Heart left ventricle (tissue), 13 donors: ENCODE results near the gene ERC1.

ENCODE experiments used
- POLR2A ChIP-seq, 2 donors: fragments of 450-650 bp; IDR thresholded peaks; one replicate each; pipeline ENCODE4 v1.6.1; 2017; ENCODE audit warnings: antibody characterized with exemption in 2 of 2, mild to moderate bottlenecking in 2 of 2, moderate library complexity in 2 of 2
- TF ChIP-seq, protein P1 (sequence below), 12 donors: fragments of 200-600 bp; sonication (generic) in 4 of 12; IDR thresholded peaks; one replicate each; pipeline versions ENCODE4 v1.5.0 to v1.8.0; 2018 to 2022; ENCODE audit warnings: antibody characterized with exemption in 12 of 12, mild to moderate bottlenecking in 5 of 12
- donor health status: ischemic (EF 13 %, LVEDD 7.1; RV severe dilation, severe dysfunction).
- donor health status: DM: no; HTN: yes; CAD: no.
- donor health status: DM: no; HTN: no; CAD: no.
- donor health status: ischemic (EF 25% LVEDD 6.9; RV normal size, moderate dysfunction).
- donor health status: ischemic (EF 25% LVEDD 5.7; RV mildly dilated, moderate dysfunction).
- donor health status: ischemic (EF 35%, LVEDD 5.7; RV mildly dilated, moderate dysfunction).
- donor health status: nonischemic (EF 11% LVEDD 7.7; RV severe dilation, severe dysfunction).
- donor health status: DM: yes; HTN: yes; CAD: no.
- donor health status: PGD.
- donor health status: ischemic (EF 29% LVEDD 5.4; RV normal size, mild dysfunction).
- donor health status: nonischemic (EF 23%, LVEDD 6.1; RV moderate dilation, normal function).

DNA sequence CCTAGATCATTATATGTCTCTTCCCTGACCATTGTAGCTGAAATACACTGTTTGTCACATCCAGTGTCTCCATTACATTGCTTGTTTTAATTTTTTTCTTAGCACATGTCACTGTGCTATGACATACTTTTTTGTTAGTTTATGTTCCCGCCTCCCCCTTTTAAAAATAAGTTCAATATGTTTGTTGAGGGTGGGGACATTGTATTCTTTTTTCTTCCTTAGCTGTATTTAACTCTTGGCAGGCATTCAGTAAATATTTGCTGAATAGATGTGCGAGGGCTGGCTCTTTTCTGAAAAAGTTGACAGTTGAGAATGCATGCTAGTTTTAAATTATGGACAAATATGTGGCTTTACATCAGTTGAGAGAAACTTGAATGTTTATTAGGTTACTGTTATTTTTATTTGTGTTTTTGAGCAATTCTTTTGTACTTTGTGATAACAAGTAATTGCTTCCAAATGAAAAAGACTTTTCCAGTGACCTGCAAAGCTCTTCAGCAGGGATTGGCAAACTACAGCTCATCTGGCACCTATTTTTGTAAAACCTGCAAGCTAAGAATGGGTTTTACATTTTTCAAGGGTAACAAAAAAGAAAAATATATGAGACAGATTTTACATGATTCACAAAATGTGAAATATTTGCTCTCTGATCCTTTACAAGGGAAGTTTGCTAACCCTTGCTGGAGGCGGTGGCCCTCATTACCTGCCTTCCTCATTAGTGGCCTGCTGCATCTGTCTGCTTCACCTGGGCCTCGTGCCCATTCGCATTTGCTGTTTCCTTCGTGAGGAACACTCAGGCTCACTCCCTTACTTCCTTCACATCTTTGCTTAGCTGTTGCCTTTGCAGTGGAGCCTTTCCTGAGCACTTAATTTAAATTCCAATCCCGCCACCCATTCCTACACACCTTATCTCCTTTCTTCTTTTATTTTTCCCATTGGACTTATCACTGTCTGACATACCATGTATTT is 229.4 kb downstream of the ERC1 start:
- TF ChIP-seq, protein P1, sequence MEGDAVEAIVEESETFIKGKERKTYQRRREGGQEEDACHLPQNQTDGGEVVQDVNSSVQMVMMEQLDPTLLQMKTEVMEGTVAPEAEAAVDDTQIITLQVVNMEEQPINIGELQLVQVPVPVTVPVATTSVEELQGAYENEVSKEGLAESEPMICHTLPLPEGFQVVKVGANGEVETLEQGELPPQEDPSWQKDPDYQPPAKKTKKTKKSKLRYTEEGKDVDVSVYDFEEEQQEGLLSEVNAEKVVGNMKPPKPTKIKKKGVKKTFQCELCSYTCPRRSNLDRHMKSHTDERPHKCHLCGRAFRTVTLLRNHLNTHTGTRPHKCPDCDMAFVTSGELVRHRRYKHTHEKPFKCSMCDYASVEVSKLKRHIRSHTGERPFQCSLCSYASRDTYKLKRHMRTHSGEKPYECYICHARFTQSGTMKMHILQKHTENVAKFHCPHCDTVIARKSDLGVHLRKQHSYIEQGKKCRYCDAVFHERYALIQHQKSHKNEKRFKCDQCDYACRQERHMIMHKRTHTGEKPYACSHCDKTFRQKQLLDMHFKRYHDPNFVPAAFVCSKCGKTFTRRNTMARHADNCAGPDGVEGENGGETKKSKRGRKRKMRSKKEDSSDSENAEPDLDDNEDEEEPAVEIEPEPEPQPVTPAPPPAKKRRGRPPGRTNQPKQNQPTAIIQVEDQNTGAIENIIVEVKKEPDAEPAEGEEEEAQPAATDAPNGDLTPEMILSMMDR (IDR thresholded peaks at IDR 0.05): no peak
- no peak for TF ChIP-seq POLR2A (IDR thresholded peaks at IDR 0.05)
